Activated CD8-positive, alpha-beta memory T cell treated with anti-CD3 and anti-CD28 coated beads for 48 hours (primary cell): ENCODE measurements around the gene LRMDA.

Experiments used
- DNase-seq, 3 experiments: peaks; one replicate each; pipeline ENCODE4 v3.0.0-alpha.2; 2020; ENCODE audit warnings: low read depth in 2 of 3, low spot score in 2 of 3

Gene LRMDA

DNA sequence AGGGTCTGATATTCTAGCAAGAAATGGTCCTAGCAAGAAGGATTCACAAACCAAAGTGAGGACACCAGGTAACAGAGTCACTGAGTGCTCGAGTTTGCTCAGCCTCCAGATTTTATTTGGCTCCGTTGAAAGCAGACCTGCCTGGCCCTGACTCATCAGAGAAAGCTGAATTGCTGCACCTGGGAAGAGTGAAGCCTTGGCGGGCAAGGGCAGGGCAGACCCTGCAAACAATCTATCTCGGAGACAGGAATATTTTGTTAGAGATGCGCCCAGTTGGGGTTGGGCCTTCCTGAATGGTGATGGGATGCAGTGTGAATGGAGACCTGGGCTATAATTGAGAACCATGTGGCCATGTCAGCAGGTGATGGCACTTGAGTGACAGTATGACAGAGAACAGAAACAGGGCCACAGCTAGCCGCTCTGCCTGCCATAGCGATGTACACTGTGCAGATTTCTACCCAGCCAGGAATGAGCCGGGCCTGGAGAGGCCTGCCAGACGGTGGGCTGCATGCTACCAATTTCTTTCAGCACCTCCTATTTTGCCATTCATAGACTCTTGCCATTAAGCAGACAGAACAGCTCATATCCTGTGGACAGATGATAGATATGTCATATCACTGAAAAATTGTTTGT, 744.2 kb downstream of the LRMDA start:
- DNase-seq = no peak

DNA sequence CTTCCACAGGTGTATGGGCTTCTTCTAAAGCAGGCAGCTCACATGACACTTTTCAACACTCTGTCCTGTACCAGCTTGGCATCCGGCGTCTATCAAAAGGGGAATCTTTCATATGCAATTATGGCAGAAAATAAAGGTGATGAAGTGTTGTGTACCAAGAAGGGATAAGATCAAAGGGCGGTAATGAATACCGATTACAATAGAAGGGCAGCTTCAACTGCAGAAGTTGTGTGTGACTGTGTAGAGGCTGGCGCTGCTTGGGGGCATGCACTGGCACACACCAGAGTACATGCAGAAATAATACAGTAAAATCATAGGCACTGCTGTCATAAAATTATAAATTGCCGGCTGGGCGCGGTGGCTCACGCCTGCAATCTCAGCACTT, 744.7 kb downstream of the LRMDA start:
- DNase-seq = no peak

DNA sequence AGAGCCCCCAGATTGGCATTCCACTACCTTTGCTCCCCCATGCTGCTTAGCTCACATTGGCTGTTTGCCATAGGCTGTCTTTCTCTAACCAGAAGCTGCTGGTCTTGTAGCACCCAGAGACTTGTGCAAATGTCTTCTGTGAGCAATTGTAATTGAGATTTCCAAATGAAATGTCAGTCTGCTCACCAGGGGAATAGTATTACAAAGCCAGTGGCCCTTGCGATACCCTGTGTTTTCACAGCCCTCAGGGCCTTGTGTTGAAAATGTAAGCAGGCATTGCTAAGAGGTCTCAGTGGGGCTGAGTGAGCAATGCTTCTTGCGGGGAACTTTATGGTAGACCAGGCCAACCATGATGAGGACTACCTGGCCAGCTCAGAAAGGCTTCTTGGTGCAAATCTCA, 746.5 kb downstream of the LRMDA start:
- no peak for DNase-seq

DNA sequence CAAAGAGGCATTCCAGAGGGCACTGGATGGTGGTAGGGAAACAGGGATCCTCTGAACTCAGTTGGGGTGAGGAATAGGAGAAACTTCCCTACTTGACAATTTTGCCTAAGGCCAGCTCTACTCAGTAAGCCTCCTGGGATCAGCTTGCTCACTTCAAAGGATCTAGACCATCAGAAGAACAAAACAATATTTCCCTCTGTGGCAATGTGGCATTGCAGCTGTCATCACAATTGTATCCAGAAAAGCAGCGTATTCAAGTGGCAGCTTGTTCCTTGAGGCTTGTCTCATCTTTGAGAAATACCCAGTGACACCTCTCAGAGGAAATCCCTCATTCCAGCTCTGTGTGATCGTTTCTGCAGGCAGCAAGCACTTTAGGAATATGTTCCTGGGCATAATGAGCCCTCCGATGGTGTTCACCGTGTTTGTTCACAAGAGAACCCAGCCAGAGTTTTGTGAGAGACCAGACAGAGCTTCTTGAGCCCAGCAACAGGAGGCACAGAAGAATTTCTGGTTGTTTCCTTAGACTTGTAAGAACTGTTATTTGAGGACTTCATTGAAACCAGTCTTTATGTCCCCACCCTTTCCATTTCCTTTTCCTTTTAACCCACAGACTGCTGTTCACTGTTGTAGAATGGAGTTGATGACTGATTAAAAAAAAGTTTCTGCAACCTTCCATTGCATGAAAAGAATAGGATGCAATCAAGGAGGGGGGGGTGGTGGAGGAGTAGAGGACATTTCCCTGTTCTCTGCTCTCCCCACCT, 747.3 kb downstream of the LRMDA start:
- no peak for DNase-seq

DNA sequence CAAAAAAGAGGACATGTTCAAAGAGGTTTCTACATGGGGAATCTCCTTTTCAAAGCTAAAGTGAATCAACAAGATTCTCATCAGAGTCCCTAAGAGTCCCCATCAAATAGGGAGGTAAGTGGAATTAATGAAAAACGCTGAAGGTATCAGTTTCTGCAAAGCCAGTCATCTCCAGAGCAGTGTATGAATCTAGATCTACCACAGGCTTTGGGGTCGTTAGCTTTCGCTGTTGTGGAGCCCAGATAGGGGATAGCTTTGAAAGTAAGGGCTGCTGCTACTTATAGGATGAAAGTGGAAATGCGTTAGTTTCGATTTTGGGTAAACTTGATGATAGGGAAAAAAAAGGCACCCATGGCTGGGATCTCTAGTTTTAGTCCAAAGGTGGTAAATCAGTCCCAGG, 748.4 kb downstream of the LRMDA start:
- no peak for DNase-seq

DNA sequence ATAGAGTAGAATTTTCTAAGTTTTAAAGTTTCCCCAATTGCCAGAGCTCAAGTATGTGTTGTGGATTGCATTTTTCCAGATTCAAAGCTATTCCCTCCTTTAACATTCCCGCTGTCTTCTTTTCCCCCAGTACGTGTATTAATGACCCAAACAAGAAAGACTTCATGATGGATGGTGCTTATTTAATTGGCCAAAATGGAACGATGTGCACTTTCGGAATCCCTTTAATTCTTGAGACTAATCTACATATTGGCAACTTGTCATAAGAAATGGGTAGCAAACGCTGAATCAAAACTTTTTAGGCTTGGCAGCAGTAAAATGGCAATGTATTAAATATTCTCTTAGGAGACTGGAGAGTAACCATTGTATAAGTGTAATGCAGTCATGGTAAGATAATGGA, 753.2 kb downstream of the LRMDA start:
- DNase-seq = no peak

DNA sequence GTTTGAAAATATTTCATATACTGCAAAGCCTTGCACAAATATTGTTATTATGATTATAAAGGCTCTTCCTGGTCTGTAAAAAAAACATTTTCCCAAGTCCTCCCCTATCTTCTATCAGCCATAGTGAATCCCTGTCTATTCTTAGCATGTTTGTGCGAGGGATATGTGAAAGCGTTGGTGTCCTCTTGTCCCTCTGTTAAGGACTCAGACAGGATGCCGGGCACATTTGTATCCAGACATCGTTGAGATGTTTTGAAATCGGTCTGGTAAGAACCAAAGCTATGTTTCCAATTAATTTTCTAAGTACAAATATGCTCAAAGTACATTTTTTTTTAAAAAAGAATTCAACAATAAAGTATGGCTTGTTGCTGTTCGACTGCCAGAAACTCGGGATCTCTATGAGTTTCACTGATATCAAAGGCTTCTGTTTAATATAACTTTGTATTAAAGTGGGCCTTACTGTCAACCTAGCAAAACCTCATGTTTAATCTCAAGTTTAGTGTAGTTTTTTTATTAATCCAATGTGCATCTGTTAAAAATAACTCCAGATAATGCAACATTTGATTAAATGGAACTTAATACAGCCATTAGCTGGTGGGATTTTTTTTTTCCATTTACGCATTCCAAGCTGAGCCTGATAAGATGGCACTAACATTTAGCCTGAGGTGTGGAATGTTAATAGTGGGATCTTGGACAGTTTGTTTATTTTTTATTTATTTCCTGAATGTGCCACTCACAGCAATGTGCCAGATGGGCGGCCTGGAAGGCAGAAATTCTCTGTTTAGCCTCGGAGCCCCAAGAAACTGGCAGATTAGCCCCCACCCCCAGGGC, 754.3 kb downstream of the LRMDA start:
- no peak for DNase-seq

DNA sequence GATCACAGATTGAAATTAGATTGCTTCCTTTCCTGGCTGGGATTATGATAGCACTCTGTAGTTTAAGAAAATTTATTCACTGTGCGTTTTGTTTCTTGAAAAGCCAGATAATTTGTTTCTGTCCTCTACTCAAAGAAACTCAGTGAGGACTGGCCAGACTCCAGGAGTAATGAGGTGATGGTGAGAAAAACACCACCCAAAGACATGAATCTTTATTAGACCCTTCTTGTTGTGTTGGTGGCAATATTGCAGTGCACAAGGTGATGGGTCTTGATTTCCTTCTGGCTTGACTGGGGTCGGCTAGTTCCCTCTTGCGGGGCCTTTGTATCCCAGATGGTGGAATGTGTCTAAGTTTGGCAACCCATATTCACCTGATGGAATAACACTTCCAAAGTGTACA, 756.8 kb downstream of the LRMDA start:
- DNase-seq = no peak

DNA sequence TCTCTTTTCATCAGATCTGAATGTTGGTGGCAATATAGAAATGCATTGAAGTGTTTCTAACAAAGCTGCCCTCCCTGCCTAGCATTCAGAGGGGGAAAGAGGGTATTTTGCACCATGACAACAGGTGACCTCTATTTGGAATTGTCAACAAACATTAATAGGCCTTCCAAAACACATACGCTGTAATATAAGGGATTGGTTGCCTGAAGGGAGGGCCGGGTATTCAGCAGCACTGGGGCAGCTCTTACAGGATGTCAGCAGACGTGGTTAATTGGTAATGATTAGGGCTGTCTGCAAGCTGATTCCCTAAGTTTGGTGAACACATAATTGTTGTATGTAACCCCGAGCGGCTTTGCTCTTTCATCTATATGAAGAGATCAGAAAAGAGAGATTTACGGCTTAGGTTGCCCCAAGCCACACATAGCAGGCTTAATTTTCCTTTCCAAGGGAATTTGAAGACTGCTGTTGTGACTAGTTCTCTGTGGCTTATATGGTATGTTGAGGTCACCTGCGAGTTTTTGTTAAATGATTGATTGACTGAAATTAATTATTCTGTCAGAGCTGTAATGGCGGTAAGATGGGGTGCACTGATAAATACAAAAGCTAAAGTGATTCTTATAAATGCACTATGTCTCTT, 759.3 kb downstream of the LRMDA start:
- no peak for DNase-seq

DNA sequence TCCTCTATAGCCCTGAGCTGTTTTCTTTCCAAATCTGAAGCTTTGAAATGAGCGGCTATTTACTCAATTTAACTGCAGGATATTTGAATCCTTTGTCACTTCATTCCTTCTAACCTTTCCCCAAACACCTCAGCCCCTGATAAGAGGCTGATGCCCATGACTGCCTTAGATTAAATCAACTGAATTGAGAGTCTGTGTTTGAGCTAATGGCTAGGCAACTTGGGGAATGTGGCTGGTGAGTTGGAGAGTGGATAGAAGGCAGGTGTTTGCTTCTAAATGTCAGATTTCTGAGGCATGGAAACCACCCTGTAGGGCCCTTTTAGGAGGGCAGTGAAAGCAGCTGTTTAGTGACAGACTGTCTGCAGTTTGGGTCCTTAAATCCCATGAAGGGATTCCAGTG, 759.9 kb downstream of the LRMDA start:
- no peak for DNase-seq

DNA sequence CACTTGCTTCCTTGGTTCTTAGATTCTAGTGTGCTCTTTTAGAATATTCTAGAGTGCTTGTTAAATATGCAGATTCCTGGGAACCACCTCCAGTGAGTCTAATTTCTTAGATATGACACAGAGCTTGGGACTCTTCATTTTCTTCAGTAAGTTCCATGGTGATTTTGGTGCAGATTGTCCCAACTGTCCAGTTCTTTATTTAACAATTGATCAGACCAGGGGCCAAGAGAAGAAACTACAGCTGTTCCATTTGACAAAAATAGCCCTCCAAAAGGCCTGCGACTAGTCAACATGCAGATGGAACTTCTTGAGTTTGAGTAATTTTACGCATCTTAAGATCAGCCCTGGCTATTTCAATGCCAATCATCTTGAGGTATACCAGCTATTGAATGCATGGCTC, 760.7 kb downstream of the LRMDA start:
- DNase-seq = no peak

DNA sequence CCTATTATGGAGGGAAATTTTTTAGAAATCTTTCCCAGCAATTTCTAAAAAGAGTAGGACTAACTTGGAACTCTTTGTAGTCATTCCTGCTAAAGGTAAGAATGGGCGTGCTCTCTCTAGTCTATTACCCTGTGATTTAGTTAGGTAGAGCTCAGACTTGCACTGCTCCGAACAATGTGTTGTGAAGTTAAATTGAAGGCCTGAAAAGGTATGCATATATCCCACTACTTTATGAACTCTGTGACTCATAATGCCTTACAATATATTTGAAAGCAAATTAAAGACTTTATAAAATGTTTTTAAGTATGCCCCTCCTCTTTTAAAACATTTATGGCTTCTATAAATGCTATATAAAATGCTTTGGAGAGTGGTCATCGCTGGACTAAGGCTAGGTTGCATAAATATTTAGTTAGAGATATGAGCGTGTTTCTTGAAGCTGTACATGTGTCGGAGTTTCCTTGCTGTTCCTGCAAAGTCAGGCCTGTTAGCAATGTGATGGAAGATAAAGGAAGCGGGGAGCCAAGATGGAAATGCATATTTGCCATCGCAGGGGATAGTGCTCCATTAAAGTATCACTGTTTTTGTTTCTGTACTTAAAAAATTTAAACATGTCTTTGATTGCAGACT, 761.4 kb downstream of the LRMDA start:
- DNase-seq = no peak

DNA sequence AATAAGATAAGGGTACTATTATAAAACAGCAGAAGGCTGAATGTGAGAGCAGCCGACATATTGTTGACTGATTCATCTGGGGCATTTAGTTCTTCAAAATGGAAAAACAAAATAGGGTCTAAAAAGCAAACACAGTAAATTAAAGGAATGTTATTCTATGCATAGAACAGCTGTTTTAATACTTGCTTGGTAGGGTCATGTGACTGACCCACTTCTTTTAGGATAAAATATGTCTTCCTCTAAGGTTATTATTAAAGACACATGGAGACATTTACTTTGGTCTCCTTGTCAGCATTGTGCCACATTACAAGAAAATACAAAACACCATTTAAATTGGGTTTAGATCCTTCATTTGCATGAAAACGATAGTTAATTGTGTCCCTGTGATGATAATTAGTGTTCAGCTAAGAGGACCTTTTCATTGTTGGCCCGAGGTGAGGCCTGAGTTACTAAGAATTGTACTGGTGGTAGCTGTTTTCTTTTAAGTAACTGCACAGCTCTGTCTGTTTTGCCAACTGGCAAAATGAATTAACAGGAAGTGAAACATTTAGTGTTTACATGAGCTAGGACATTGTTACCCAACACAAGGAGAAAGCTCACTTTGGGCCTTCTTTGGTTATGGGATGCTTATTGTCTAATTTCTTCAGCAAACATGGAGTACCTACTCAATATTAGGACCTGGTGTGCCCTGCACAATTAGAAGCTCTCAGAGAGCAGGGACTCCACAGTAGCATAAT, 764.4 kb downstream of the LRMDA start:
- DNase-seq = no peak

DNA sequence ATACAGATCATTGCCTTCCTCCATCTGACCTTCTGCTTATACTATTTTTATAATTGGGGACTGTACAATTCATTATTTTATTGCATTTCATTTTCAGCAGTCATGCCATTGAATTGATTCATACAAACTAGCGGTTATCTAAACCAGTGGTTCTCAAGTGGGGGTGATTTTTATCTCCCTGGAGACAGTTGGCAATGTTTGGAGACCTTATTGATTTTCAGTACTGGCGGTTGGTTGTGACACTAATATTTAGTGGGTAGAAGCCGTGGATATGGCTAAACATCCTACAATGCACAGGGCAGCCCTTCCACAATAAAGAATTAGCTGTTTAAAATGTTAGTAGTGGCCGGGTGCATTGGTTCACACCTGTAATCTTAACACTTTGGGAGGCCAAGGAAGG, 765.9 kb downstream of the LRMDA start:
- DNase-seq = no peak

DNA sequence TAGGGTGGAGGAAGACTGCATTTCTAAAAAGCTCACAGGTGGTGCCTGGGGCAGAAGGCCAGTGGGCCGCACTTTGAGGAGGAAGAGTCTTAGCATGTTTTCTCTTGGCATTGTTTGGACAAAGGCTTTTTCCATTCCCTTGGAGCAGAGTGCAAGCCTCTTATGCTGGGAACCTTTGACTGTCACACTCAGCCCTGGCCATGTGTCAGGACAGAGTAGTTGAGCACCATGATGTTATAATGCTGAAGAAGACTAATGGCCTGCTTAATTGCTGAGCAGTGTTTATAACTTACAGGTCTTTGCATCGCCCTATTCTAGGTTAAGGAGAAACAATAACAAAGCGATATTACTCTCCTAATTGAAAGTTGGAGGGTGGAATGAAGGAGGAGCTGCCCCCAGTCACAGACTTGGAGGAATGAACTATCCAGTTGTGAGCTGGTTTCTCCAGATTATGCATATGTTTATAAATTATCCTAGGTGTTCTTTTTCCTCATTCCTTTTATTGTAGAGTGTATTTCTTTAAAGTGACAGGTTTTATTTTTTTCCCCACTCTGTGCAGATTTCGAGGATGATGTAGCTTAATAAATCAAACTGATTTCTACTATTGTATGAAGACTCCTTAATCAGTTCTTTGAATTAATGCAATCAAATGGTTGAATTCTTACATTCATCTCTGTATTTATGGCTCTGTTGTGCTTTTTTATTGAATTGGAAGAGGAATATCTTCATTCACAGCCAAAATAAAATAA, 767.0 kb downstream of the LRMDA start:
- DNase-seq = no peak

DNA sequence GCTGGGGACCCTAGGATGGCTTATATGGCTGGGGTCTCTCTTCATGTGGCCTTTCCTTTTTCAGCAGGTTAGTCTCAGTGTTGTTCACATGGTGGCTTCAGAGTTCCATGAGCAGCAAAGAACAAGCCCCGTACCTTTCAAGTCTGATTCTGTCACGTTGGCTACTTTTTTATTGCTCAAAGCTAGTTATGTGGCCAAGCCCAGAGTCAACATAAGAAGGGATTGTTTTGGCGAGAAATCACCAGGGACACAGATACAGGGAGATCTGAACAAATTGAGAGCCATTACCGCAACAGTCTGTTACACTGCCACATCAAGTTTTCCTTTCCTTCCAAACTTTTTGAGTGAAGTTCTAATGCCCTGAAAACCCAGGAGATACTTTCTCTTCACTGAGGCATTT, 770.5 kb downstream of the LRMDA start:
- DNase-seq = no peak

DNA sequence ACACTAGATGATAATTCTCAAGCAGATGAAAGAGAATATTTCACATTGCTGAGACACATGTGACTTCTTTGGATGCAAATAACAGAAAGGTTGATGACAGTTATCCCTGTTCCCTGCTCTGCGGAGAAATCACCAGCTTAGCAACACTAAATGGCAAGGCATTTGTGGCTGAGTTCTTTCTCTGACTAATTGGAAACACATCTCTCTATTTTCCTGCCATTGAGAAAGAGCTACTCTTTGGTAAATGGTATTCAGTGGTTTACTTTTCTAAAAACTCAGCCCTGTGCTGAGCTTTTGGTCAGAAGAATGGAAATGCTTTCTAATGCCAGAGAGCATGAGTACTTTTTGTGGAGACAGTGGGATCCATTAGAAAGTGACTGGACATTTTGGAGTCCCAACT, 771.4 kb downstream of the LRMDA start:
- no peak for DNase-seq

DNA sequence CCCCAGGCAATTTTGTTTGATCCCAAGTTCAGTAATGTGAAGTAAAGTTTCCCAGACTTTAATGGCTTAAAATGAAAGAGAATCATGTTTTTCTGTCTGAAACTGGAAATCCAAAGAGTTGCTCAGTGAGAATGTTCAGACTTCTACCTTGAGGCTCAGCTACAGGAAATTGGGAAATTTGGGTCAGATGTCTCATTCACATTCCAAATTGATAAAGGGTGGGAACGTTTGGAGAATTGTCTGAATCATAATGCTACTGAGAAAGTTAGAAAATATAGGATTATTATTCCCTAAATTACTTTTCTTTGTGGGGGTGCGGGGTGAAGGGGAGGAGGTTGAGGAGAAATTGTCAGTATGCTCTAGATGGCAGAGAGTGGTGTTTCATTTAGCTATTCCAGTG, 773.9 kb downstream of the LRMDA start:
- no peak for DNase-seq

DNA sequence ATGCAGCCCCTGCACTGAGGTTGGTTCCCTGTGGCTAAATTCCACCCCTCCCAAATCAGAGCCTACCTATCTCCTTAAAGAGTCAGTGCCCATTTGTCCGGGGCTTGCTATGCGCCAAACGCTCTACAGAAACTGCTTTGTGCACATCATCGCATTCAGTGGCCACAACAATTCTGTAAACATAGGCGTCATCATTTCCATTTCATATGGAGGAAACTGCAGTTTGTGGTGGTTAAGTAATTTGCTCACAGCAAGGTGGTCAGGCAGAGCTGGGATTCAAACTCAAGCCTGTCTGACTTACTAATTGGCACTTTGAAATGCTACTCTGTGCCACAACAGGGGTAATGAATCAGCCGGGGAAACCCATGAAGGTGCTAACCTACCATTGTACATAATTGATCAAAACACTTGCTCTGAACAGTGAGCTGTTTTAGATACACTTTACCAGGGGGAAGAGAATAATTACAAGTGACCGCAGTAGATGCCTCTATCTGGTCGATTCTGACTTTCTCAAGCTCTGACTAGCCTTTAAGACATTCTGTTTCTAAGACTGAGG, 775.5 kb downstream of the LRMDA start:
- no peak for DNase-seq

DNA sequence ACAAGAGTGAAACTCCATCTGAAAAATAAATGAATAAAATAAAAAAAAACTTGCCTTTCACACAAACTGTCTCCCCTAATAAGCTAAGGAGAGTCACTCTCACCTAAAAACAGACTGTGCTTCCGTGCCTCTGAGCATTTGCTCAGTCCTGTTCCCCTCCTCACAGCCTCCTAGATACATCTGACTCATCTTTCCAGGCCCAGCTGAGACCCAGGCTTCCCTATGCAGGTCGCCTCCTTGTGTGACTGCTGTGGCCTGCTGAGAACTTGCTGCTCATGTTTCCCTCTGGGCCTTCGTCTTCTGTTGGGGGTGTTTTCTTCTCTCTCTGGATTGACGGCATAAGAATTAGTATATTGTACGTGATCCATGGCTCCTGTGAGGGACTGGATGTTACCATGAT, 777.7 kb downstream of the LRMDA start:
- DNase-seq = no peak
